Neural progenitor cell (in vitro differentiated cells): ENCODE measurements around the gene SLIT1. TPM values are rescaled to one million over a fixed set of nuclear protein-coding genes. Genes with fewer than 3 reads are reported as not detected.

ENCODE experiments used
- DNase-seq: peaks from one replicate; pipeline ENCODE4 v3.0.0-alpha.2; 2016; ENCODE audit warnings: low spot score
- H2AFZ ChIP-seq: fragments of 200-600 bp; sonication (generic); replicated peaks from 2 replicates; pipeline ENCODE4 v1.6.1; 2016; ENCODE audit warnings: antibody characterized with exemption
- H3F3A ChIP-seq: fragments of 200-600 bp; sonication (generic); 2 replicates; pipeline ENCODE4 v1.6.1; 2016; ENCODE audit warnings: antibody characterized with exemption, low read depth
- H3K27ac ChIP-seq: fragments of 200-600 bp; sonication (generic); 2 replicates; pipeline ENCODE4 v1.5.1; 2016; ENCODE audit warnings: mild to moderate bottlenecking
- H3K27me3 ChIP-seq: fragments of 200-600 bp; sonication (generic); 2 replicates; pipeline ENCODE4 v1.6.1; 2016; ENCODE audit warnings: mild to moderate bottlenecking, moderate library complexity
- H3K36me3 ChIP-seq: fragments of 200-600 bp; sonication (generic); 2 replicates; pipeline ENCODE4 v1.5.1; 2016
- H3K4me1 ChIP-seq: fragments of 200-600 bp; sonication (generic); 2 replicates; pipeline ENCODE4 v1.6.1; 2016; ENCODE audit warnings: mixed run types
- H3K4me2 ChIP-seq: fragments of 200-600 bp; sonication (generic); 2 replicates; pipeline ENCODE4 v1.6.1; 2016
- H3K4me3 ChIP-seq: fragments of 200-600 bp; sonication (generic); 2 replicates; pipeline ENCODE4 v1.5.1; 2016
- H3K79me2 ChIP-seq: fragments of 200-600 bp; sonication (generic); 2 replicates; pipeline ENCODE4 v1.6.1; 2016; ENCODE audit warnings: low read depth
- H3K9ac ChIP-seq: fragments of 200-600 bp; sonication (generic); 2 replicates; pipeline ENCODE4 v1.6.1; 2016
- H3K9me3 ChIP-seq: fragments of 200-600 bp; sonication (generic); 2 replicates; pipeline ENCODE4 v1.5.1; 2016; ENCODE audit warnings: low read depth
- H4K20me1 ChIP-seq: fragments of 200-600 bp; sonication (generic); 2 replicates; pipeline ENCODE4 v1.6.1; 2016; ENCODE audit warnings: low read depth
- H3K27ac Mint-ChIP-seq: 3 replicates; pipeline ENCODE4 v1.8.0; 2021; ENCODE audit warnings: mixed read lengths
- H3K27me3 Mint-ChIP-seq: 2 replicates; pipeline ENCODE4 v1.8.0; 2022; ENCODE audit warnings: low read depth, mild to moderate bottlenecking, inconsistent platforms, moderate library complexity, mixed read lengths; ENCODE audit not compliant: insufficient read depth
- H3K36me3 Mint-ChIP-seq: 3 replicates; pipeline ENCODE4 v1.8.0; 2021; ENCODE audit warnings: mixed read lengths
- H3K4me1 Mint-ChIP-seq: 3 replicates; pipeline ENCODE4 v1.8.0; 2021; ENCODE audit warnings: mixed read lengths
- H3K4me3 Mint-ChIP-seq: 3 replicates; pipeline ENCODE4 v1.8.0; 2021; ENCODE audit warnings: mild to moderate bottlenecking, moderate library complexity, mixed read lengths
- H3K9me3 Mint-ChIP-seq: 3 replicates; pipeline ENCODE4 v1.8.0; 2020; ENCODE audit warnings: mixed read lengths
- CTCF ChIP-seq: fragments of 200-600 bp; sonication (generic); IDR thresholded peaks from 2 replicates; pipeline ENCODE4 v1.5.1; 2017; ENCODE audit warnings: antibody characterized with exemption, mild to moderate bottlenecking
- EZH2 ChIP-seq: fragments of 200-600 bp; sonication (generic); IDR thresholded peaks from 2 replicates; pipeline ENCODE4 v1.6.1; 2017; ENCODE audit warnings: antibody characterized with exemption, mild to moderate bottlenecking, moderate library complexity
- EZH2phosphoT487 ChIP-seq: fragments of 200-600 bp; sonication (generic); IDR thresholded peaks from 2 replicates; pipeline ENCODE4 v1.6.1; 2017; ENCODE audit warnings: antibody characterized with exemption
- total RNA-seq: library from RNA; depleted of rRNA; stranded (reverse); fragments of >200 nt; gene quantifications from 2 replicates; pipeline ENCODE4 v1.2.3, GENCODE V29; 2015; ENCODE audit warnings: low replicate concordance

Gene SLIT1
- total RNA-seq, 1 donor from 2014 or later = 0.92 TPM

- Histone ChIP-seq H3K9me3 (no peaks in the 10 kb centered on the region), H3K4me1 (peaks cover 16% of the 10 kb centered on the region), H3K4me3 (no peak overlapping the region), H3F3A (peaks cover 7% of the 10 kb centered on the region), H3K27ac (no peak overlapping the region), H3K9ac (no peak overlapping the region), H3K79me2 (no peaks in the 10 kb centered on the region), H3K27me3 (peaks cover 99% of the 10 kb centered on the region), H4K20me1 (peaks cover 51% of the 10 kb centered on the region), H3K36me3 (no peaks in the 10 kb centered on the region), H3K4me2 (no peak overlapping the region), H2AFZ (no peak overlapping the region)
- no peak overlapping the region for H3K27ac Mint-ChIP-seq
- peaks cover 63% of the 10 kb centered on the region for H3K27me3 Mint-ChIP-seq
- no peak for DNase-seq
- peaks cover 24% of the 10 kb centered on the region for H3K4me1 Mint-ChIP-seq
- H3K36me3 Mint-ChIP-seq = no peaks in the 10 kb centered on the region
- peaks cover 7% of the 10 kb centered on the region for H3K9me3 Mint-ChIP-seq
- peak overlapping the region; percentile 80 for H3K4me3 Mint-ChIP-seq
- TF ChIP-seq EZH2 (no peak), CTCF (no peak), EZH2phosphoT487 (no peak)
Measured at GRCh38 chr10:97186911-97187310, 1.2 kb upstream of the SLIT1 start.

- Mint-ChIP-seq H3K27ac (no peak overlapping the region), H3K27me3 (peaks cover 75% of the 10 kb centered on the region), H3K9me3 (no peaks in the 10 kb centered on the region), H3K4me1 (peaks cover 34% of the 10 kb centered on the region), H3K36me3 (no peaks in the 10 kb centered on the region), H3K4me3 (peak overlapping the region; percentile 84)
- Histone ChIP-seq H3K4me3 (peak overlapping the region; percentile 56), H4K20me1 (peaks cover 66% of the 10 kb centered on the region), H3K27me3 (peaks cover 100% of the 10 kb centered on the region), H3K9me3 (no peaks in the 10 kb centered on the region), H3K4me1 (peaks cover 19% of the 10 kb centered on the region), H3K4me2 (peak overlapping the region; percentile 82), H2AFZ (no peak overlapping the region), H3K9ac (no peak overlapping the region), H3F3A (peaks cover 15% of the 10 kb centered on the region), H3K36me3 (no peaks in the 10 kb centered on the region), H3K79me2 (no peaks in the 10 kb centered on the region), H3K27ac (no peak overlapping the region)
- TF ChIP-seq CTCF (no peak), EZH2 (peak; percentile 49)
- peak; percentile 35 for DNase-seq
Measured at GRCh38 chr10:97184971-97185325, 811 bp downstream of the SLIT1 start.

GRCh38 chr10:97183314-97183713, 2.4 kb downstream of the SLIT1 start:
- TF ChIP-seq CTCF (no peak), EZH2 (no peak), EZH2phosphoT487 (no peak)
- Histone ChIP-seq H3K27me3 (peaks cover 100% of the 10 kb centered on the region), H3K9ac (no peak overlapping the region), H2AFZ (no peak overlapping the region), H3K27ac (no peak overlapping the region), H3K36me3 (no peaks in the 10 kb centered on the region), H3F3A (peaks cover 25% of the 10 kb centered on the region), H4K20me1 (peaks cover 74% of the 10 kb centered on the region), H3K4me3 (no peak overlapping the region), H3K79me2 (no peaks in the 10 kb centered on the region), H3K4me2 (no peak overlapping the region), H3K4me1 (peaks cover 27% of the 10 kb centered on the region), H3K9me3 (no peaks in the 10 kb centered on the region)
- Mint-ChIP-seq H3K4me1 (peaks cover 40% of the 10 kb centered on the region), H3K27ac (no peak overlapping the region), H3K9me3 (no peaks in the 10 kb centered on the region), H3K27me3 (peaks cover 75% of the 10 kb centered on the region), H3K36me3 (no peaks in the 10 kb centered on the region), H3K4me3 (peak overlapping the region; percentile 65)
- no peak for DNase-seq
